Skeletal muscle cell (primary cell): ENCODE data around the gene CAB39L.

ENCODE experiments used
- DNase-seq: peaks from one replicate; pipeline ENCODE4 v3.0.0-alpha.2; 2010; ENCODE audit warnings: low read depth
- H3K4me3 ChIP-seq: 2 replicates; pipeline ENCODE4 v1.5.1; 2011; ENCODE audit warnings: low read depth, mild to moderate bottlenecking, control low read depth, low read length, moderate library complexity

Gene CAB39L

GRCh38 chr13:49443704-49444523 lies at the start of gene CAB39L, which contains the start of gene SETDB2:
Gene CAB39L, minus strand, starts transcription at chr13:49444064. Its CDS starts 61,154 bp downstream, at chr13:49382910.
Gene SETDB2, plus strand, starts transcription at chr13:49444274. Its CDS starts 7,620 bp downstream, at chr13:49451894.
- peak within 1 kb of the TSS; percentile 59 for H3K4me3 ChIP-seq
- DNase-seq, result peak; percentile 97

- no peak overlapping the region for H3K4me3 ChIP-seq
- DNase-seq, result no peak
Measured at GRCh38 chr13:49488563-49488962, 44.7 kb upstream of the CAB39L start.

- no peak for DNase-seq
- no peak overlapping the region for H3K4me3 ChIP-seq
Measured at GRCh38 chr13:49481788-49482187, 37.9 kb upstream of the CAB39L start.

GRCh38 chr13:49476529-49476928 lies 32.7 kb upstream of the CAB39L start:
- H3K4me3 ChIP-seq, result no peak overlapping the region
- DNase-seq, result no peak

- H3K4me3 ChIP-seq, result no peak overlapping the region
- no peak for DNase-seq
Measured at GRCh38 chr13:49472186-49472585, 28.3 kb upstream of the CAB39L start.

GRCh38 chr13:49466292-49466838 lies 22.5 kb upstream of the CAB39L start:
- no peak for DNase-seq
- no peak overlapping the region for H3K4me3 ChIP-seq

- no peak overlapping the region for H3K4me3 ChIP-seq
- DNase-seq, result no peak
Measured at GRCh38 chr13:49464621-49465325, 20.9 kb upstream of the CAB39L start.

GRCh38 chr13:49464085-49464484 lies 20.2 kb upstream of the CAB39L start:
- DNase-seq, result no peak
- H3K4me3 ChIP-seq, result no peak overlapping the region

GRCh38 chr13:49459580-49459979 lies 15.7 kb upstream of the CAB39L start:
- DNase-seq, result no peak
- no peak overlapping the region for H3K4me3 ChIP-seq

- DNase-seq, result no peak
- H3K4me3 ChIP-seq, result no peak overlapping the region
Measured at GRCh38 chr13:49457221-49457620, 13.4 kb upstream of the CAB39L start.

- no peak for DNase-seq
- no peak overlapping the region for H3K4me3 ChIP-seq
Measured at GRCh38 chr13:49456156-49456555, 12.3 kb upstream of the CAB39L start.

- no peak overlapping the region for H3K4me3 ChIP-seq
- no peak for DNase-seq
Measured at GRCh38 chr13:49455007-49455398, 11.1 kb upstream of the CAB39L start.

GRCh38 chr13:49454388-49455006 lies 10.6 kb upstream of the CAB39L start:
- no peak overlapping the region for H3K4me3 ChIP-seq
- no peak for DNase-seq

GRCh38 chr13:49453465-49453864 lies 9.6 kb upstream of the CAB39L start:
- no peak overlapping the region for H3K4me3 ChIP-seq
- no peak for DNase-seq

- DNase-seq, result no peak
- H3K4me3 ChIP-seq, result no peak overlapping the region
Measured at GRCh38 chr13:49452725-49453457, 9.0 kb upstream of the CAB39L start.

GRCh38 chr13:49450105-49450819 lies 6.4 kb upstream of the CAB39L start:
- no peak for DNase-seq
- no peak overlapping the region for H3K4me3 ChIP-seq

- H3K4me3 ChIP-seq, result no peak overlapping the region
- DNase-seq, result no peak
Measured at GRCh38 chr13:49448753-49449152, 4.9 kb upstream of the CAB39L start.

GRCh38 chr13:49446473-49446872 lies 2.6 kb upstream of the CAB39L start:
- DNase-seq, result no peak
- no peak overlapping the region for H3K4me3 ChIP-seq
